GM19452 (cell line): ENCODE measurements around the gene PRKG1.

ENCODE experiments used
- ATAC-seq: cut with Tn5 transposase; IDR thresholded peaks from one replicate; pipeline ENCODE4 v1.9.1; 2021; ENCODE audit not compliant: unreplicated experiment

Gene PRKG1

DNA sequence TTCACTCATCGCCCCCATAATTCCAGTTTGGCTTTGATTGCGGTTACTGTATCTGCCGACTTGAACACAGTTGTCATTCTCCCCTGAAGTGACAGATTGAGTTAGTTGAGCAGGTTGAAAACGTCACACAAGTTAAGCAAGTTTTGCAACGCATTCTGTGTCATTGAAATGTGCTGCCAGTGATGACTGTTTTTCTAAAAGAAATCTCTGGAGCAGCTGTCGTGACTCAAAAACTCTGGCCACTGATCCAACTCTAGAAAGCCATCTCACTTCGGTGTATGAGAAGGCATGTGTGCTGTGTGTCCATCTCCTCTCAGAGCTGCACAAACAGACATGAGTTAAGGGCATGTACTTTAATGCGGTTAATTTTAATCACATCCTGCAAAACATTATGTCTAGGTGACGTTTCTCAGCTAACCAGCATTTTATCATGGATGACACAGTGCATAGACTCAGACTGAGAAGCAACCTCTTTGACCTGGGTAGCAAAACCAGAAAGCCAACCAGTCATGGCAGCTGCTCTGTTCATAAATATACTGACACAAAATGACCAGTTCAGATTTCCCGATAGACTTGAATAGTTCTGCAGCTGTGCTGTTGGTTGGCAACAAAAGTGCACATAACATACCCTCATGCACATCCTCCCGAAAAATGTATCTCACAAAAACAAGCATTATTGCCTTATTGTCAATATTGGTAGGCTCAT lies 555.8 kb downstream of the PRKG1 start:
- ATAC-seq: no peak

DNA sequence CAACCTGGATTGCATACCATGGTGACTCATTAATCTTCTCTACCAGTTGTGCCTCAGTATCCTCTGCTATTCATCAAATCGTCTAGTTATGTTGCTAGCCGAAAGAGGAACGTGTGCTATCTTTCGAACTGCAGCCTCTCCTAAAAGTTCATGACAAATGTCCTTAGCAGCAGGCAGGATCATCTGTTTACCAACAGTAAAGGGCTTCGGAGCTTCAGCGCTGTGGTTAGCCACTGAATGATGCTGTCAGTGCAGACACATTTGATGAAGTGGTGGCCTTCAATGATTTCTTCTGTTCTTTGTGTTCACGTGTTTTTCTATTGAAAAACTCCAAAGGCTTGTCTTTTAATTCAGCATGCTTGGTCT lies 556.3 kb downstream of the PRKG1 start:
- no peak for ATAC-seq

DNA sequence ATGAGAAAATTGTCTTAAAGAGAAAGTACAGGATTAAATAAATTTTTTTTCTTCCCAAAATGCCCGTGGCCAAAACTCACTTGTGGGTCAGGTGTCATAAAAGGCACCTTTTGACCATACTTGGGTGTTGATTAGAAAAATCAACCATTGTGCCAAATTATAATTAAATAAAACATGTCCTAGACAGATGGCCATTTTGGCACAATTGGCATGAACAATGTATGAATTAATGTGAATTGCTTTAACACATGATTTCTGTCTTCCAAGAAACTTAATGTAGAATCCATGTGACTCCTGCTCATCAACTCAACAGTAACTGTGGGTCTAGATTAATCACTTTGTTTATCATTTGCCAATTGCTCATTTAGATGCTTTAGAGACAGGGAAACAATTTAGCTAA lies 561.1 kb downstream of the PRKG1 start:
- no peak for ATAC-seq

DNA sequence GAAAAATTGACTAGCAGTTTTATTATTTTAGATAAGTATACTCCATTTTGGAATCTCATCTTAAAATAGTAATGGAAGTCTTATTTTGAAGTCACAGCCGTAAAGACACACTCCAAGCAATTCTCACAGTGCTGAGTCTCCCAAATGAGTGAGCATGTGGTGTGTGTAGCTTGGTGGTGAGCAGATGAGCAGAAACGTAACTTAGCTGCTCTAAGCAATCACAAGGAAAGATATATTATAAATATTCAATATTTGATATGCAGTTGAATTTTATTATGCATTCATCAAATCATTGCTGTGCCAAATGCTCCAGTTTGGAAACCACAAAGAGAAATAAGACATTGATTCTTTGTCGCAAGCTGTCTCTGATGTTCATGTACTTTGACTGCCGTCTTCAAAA lies 563.9 kb downstream of the PRKG1 start:
- no peak for ATAC-seq

DNA sequence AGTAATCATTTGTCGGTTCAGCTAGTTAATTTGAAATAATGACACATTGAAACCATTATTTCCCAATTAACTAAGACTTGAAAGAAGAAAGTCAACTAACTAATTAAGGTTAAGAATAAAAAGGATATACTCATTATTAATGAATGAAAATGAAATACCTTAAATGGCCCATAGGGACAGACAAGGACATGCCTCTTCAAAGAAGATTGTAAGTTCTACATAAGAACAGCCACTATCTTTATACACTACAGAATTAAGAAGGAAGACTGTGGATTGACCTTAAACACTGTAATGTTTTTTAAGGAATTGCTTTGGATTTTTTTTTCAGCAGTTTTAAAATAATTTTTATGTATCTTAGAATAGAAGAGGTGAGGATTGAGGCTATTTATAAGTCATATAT lies 564.5 kb downstream of the PRKG1 start:
- no peak for ATAC-seq

DNA sequence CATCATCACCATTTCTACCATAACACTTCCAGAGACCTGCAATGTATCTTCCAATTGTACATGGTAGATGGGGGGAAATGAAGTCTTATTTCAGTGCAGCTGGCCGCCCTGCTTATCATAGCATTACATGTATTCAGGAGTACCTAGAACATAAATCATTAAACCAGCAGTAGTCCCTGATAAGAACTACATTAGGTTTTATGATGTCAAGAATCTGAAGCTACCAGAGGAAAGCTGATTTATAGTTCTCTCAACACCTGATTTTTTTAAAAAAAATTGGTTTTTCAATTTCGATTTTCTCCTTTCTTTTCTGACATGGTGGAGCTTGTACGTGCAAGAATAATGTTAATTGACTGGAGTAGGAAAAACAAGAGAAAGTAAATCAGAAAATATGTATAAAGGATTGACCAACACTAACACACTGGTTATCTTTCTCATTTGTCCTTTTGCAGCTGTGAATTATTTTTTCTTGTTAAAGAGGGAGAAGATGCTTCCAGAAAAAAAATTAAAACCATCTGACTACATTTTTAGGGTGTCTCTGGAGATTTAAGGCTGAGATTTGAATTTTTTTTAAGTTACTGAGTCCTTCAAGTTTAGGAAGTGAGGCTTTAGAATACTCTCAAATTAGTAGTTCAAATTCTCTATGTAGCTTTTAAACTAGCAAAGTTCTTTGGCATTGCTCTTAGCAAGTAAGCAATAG lies 566.0 kb downstream of the PRKG1 start:
- ATAC-seq: no peak

DNA sequence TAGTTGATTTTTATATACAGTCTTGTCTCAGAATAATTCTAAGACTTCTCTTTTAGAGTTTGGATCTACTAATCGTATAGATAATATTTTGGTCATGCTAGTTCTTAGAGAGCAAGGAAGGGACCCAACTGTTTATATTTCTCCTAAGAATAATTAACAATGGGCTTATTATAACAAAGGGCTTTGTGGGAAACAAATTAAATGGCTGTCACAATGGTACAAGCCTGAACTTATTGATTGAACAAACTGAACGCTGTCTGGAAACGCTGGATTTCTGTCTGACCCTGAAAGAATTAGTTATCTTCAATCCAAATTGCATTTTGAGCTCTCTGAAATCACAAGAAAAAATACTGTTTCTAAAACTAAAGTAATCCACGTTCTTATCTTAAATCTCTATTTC lies 568.3 kb downstream of the PRKG1 start:
- no peak for ATAC-seq

DNA sequence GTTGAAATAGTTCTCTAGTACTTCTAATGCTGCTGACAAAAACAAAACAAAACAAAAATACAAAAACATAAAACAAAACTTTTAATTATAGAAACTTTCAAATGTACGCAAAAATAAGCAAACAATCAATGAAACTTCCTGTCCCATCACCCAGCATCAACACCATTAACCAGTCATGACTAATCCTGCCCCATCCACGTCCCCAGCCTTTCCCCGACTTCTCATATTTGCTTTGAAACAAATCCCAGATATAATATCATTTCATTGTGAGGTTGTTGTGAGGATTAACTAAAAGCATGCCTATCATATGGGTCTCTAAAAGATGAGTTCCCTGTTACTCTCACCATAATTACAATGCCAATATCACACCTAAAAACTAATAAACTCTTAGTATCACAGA lies 569.4 kb downstream of the PRKG1 start:
- no peak for ATAC-seq

DNA sequence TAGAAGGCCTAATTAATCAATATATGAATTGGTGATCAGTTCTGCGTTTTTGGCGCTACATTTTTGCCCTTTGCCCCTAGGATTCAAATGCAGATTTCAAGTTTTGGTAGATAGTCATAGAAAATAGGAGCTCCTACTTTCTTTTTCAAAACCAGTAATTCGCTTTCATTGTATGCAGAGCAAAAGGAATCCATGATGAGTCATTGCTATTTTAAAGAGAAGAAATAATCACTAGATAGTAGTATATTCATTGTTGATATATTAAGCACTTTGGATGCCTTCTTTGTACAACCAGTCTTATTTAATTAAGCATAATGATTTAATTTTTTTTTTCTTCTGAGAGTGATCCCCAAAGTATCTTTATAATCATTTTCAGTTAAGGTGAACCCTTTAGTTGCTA lies 574.8 kb downstream of the PRKG1 start:
- no peak for ATAC-seq

DNA sequence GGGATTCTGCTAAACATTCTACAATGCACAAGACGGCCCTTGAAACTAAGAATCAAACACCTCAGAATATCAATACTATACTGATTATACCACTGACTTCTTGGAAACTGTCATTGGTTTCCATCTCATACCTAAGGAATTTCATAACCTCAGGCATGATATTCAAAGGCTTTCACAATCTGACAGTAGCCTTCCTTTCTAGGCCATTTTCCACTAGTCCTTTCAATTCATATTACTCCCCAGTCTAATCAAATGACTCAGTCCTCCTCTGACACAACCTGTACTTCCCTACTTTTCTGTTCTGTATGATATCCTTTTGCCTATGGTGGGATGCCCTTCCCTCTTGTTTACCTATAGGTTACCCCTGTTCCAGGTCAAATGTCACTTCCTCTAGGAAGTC lies 576.8 kb downstream of the PRKG1 start:
- no peak for ATAC-seq

DNA sequence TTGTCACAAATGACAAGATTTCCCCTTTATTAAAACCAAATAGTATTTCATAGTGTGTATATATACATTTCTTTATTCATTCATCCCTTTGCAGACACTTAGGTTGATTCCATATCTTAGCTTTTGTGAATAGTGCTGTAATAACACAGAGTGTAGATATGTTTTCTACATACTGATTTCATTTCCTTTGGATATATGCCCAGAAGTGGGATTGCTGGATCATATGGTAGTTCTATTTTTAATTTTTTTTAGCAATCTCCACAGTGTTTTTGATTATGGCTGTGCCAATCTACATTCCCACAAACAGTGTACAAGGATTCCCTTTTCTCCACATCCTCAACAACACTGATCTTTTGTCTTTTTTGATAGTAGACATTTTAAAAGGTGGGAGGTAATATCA lies 578.7 kb downstream of the PRKG1 start:
- no peak for ATAC-seq

DNA sequence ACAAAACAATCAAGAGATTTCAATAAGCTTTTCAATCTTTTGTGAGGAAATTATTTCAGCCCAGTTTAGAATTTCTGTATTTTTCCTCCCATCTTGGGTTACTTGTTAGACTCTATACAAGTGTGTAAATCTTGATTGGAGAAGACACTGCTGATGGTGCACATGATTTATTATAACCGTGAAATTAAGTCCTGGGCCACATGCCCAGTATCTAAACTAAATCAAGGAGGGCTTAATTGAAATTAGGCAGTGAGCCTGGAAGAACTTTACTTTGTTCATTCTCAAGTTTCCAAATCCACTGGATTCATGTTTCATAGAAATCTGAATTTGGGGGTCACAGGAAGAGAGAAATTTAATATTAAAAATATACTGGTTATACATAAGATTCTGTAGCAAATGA lies 580.6 kb downstream of the PRKG1 start:
- ATAC-seq: no peak

DNA sequence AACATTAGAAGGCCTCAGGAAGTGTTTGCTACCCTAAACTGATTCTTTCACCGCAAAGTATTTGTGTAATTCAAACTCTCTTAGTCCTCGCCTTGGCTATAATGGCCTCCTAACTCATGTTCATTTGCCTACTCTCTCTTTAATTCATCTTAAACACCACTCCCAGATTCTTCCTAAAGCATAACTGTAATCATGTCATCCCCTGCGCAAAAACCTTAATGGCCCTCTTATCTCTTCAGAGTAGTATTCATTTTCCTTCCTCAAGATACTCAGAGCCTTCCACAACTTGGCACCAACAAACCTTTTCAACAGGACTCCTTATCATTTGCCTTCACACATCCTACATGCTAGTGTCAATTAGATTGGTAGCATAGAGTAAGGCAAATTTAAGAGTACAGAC lies 582.2 kb downstream of the PRKG1 start:
- no peak for ATAC-seq

DNA sequence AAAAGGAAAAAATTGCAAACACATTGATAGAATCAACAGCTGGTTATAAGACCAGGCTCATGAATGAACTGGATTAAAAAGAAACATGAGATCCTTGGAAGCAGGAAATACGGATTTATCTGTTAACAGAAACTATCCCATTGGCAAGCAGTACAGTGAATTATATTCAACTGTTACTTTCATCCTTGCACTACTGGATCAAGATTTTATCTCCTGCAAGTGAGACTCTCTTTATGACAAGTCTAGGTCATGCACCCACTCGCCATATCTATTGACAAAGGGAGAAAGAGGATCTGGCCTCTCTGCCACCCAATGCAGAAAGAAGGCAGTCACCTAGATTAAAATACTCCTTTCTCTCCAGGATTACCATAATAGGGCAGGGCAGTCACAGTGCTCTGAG lies 583.7 kb downstream of the PRKG1 start:
- no peak for ATAC-seq

DNA sequence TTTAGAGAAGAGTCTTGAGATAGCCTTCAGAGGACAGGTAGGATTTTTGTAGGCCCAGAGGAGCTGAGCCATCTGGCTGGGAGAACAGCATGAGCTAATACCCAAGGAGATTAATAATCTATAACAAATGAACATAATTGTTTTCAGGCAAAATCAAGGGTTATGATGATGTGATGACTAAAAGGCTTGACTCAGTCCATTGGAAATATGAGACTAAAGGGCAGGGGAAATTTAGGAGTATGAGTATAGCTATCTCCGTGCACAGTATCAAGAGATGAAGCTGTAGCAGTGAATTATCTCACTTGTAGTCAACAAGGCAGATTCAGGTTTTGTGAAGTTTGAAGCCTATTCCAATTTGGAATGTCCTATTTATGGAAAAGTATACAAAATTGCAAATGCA lies 585.1 kb downstream of the PRKG1 start:
- no peak for ATAC-seq

DNA sequence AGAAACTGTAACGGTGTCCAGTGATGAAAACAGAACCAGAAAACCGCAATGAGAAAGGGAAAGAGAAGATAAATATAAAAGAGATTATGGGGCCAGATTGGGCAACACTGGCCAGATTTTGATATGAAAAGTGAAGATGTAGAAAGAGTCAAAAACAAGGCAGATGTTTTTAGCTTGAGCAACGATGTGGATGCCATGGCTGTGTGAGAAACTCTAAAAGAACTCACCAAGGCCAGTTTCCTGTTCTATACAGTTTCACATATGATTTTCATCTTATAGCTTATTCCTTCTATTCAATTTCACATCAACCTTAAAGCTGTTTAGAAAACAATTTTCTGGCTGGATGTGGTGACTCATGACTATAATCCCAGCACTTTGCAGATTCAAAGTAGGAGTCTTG lies 588.8 kb downstream of the PRKG1 start:
- no peak for ATAC-seq

DNA sequence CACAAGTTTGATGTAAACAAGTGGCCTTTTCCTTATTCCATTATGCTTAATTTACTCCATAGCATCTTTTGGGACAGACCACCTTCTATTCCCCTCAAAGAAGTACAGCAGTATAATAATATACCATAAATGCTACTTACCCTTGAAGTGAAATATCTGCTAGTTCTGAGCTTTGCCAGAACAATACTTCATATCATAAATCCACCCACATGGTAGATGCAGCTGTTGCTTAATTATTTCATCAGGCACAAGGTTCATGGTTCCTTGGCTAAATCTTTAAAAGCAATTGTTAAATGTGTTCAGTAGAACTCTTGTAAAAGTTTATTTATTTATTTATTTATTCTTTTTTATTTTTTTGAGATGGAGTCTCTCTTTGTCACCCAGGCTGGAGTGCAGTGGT lies 592.2 kb downstream of the PRKG1 start:
- no peak for ATAC-seq

DNA sequence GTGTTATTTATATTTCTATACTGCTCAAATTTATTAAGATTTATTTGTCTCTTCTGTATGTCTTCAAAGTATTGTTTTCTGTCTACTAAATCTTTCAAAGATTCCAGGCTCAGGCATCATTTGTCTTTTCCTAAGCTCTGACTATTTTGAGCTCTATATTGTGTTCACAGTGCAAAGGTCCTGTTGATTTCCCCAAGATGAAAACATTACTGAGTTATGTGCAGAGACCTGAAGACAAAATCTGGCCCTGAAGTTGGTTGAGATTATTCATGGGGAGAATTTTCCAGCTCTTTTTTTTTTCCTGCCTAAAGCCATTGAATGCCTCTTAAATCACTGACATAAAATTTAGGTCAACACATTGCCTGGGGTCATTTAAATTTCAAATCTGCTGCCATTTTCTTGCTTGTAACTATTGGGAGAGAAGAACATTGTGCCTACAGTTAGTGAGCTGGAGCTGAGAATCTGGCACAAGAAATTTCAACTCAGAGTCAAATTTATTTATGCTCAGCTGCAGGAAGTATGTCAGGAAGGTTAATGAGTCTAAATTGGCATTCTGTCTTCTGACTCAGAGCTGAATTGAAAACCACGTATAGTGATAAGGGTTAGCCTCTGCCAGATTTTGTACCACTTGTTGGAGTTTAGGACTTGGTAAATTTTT lies 593.5 kb downstream of the PRKG1 start:
- ATAC-seq: no peak

DNA sequence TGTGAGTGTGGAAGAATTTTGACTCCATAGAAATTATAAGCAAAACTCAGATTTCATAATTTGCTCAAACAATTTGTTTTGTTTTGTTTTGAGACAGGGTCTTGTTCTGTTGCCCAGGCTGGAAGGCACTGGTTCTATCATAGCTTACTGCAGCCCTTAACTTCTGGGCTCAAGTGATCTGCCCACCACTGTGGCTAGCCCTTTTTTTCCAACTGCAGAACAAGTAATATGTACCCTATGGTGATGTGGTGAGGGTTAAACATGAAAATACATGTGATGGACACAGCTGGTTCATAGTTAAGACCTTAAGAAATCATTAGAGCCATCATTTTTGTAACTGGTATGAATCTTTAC lies 594.0 kb downstream of the PRKG1 start:
- ATAC-seq: no peak

DNA sequence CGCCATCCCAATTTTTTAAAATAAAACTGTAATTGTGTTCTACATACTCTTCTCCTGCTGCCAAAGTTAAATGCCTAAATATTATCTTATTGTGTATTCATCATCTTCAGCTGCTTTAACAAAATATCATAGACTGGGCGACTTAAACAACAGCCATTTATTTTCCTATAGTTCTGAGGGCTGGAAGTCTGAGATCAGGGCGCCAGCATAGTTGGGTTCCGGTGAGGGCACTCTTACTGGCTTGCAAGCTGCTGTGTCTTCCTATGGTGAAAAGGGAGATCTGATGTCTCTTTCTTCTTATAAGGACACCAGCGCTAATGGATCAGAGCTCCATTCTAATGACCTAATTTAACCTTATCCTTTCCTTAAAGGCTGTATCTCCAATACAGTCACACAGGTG lies 594.8 kb downstream of the PRKG1 start:
- no peak for ATAC-seq

DNA sequence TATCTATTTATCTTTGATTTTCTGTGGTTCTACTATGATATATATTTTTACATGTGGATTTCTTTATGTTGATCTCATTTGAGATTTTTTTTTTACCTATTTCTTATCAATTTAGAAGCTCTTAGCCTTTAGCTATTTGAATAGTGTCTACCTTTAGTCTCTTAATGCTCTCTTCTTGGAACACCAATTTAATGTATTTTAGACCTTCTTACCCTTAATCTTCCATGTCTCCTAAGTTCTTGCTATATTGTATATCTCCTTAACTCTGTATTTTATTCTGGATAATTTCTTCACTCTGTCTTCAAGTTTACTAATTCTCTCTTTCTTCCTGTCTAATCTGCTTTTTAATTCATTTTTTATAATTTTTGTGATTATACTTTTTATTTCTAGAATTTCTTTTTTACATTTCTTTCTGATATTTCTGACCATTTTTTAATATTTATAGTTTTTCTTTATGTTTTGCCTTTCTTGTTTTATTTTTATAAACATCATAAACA lies 597.8 kb downstream of the PRKG1 start:
- no peak for ATAC-seq

DNA sequence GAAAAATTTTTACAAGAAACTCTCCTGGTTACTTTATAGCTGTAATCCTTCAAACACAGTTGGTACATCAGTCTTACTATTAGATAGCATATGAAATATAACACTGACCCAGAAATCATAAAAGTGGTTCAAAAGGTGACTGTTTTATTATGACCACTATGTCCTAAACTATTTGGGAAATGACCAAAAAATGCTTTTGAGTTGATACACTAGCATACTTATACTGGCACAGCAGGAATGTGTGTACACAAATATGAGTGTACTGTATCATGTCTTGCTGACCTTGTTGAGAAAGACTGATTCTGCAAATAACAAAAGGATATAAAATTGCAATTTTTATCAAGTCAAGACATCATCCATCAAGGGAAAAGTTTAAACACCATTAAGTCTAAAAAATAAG lies 600.8 kb downstream of the PRKG1 start:
- ATAC-seq: no peak
